GM21515 (cell line): ENCODE results near the gene DPY19L1.
"Not testable (repeated sequence)": the region's sequence is repeated elsewhere in the genome, so short reads cannot be mapped to it uniquely, and the experiment has no call there.

Source experiments
- ATAC-seq: cut with Tn5 transposase; IDR thresholded peaks from one replicate; pipeline ENCODE4 v1.9.1; 2021; ENCODE audit not compliant: unreplicated experiment

The DPY19L1 gene

GRCh38 chr7:35037211-35037525 lies at the start of gene DPY19L1:
TSS of gene DPY19L1 (minus strand) at chr7:35037485. CDS start at chr7:35037394, 91 bp downstream.
- ATAC-seq = peak; percentile 27

- not testable (repeated sequence) for ATAC-seq
These were observed 42.2 kb upstream of the DPY19L1 start for GRCh38 chr7:35079517-35079916.

- not testable (repeated sequence) for ATAC-seq
These were observed 36.7 kb upstream of the DPY19L1 start for GRCh38 chr7:35074008-35074407.

GRCh38 chr7:35072950-35073827 lies 35.9 kb upstream of the DPY19L1 start:
- not testable (repeated sequence) for ATAC-seq

- not testable (repeated sequence) for ATAC-seq
These were observed 31.8 kb upstream of the DPY19L1 start for GRCh38 chr7:35069084-35069483.

- not testable (repeated sequence) for ATAC-seq
These were observed 28.1 kb upstream of the DPY19L1 start for GRCh38 chr7:35065382-35065781.

GRCh38 chr7:35058571-35058970 lies 21.3 kb upstream of the DPY19L1 start:
- not testable (repeated sequence) for ATAC-seq

GRCh38 chr7:35057505-35058451 lies 20.5 kb upstream of the DPY19L1 start:
- ATAC-seq = not testable (repeated sequence)

GRCh38 chr7:35055733-35056132 lies 18.4 kb upstream of the DPY19L1 start:
- ATAC-seq = not testable (repeated sequence)

- not testable (repeated sequence) for ATAC-seq
These were observed 16.3 kb upstream of the DPY19L1 start for GRCh38 chr7:35053488-35054175.

- not testable (repeated sequence) for ATAC-seq
These were observed 11.1 kb upstream of the DPY19L1 start for GRCh38 chr7:35048390-35048789.

- not testable (repeated sequence) for ATAC-seq
These were observed 10.6 kb upstream of the DPY19L1 start for GRCh38 chr7:35047912-35048305.

GRCh38 chr7:35047263-35047911 lies 10.1 kb upstream of the DPY19L1 start:
- ATAC-seq = not testable (repeated sequence)

- not testable (repeated sequence) for ATAC-seq
These were observed 6.0 kb upstream of the DPY19L1 start for GRCh38 chr7:35043301-35043700.

- no peak for ATAC-seq
These were observed 3.6 kb upstream of the DPY19L1 start for GRCh38 chr7:35040906-35041305.

- ATAC-seq = no peak
These were observed 2.1 kb upstream of the DPY19L1 start for GRCh38 chr7:35039343-35039742.

GRCh38 chr7:35038354-35038753 lies 1.1 kb upstream of the DPY19L1 start:
- ATAC-seq = no peak

GRCh38 chr7:35037526-35038341 lies 449 bp upstream of the DPY19L1 start:
- ATAC-seq = peak; percentile 80

- ATAC-seq = no peak
These were observed 719 bp downstream of the DPY19L1 start for GRCh38 chr7:35036361-35037171.
